HFFc6 (cell line): ENCODE data around the gene LOC101059915.

Experiments
- DNase-seq: peaks from one replicate; pipeline ENCODE4 v3.0.0-alpha.2; 2018
- H3K27ac Mint-ChIP-seq: 2 replicates; pipeline ENCODE4 v1.8.0; 2020; ENCODE audit warnings: mild to moderate bottlenecking, mixed read lengths
- H3K27me3 Mint-ChIP-seq: 2 replicates; pipeline ENCODE4 v1.8.0; 2021; ENCODE audit warnings: mild to moderate bottlenecking, moderate library complexity, mixed read lengths; ENCODE audit not compliant: insufficient read depth
- H3K36me3 Mint-ChIP-seq: 2 replicates; pipeline ENCODE4 v1.8.0; 2021; ENCODE audit warnings: low read depth, mixed read lengths
- H3K4me1 Mint-ChIP-seq: 2 replicates; pipeline ENCODE4 v1.8.0; 2020; ENCODE audit warnings: low read depth, mixed read lengths
- H3K4me3 Mint-ChIP-seq: 2 replicates; pipeline ENCODE4 v1.8.0; 2020; ENCODE audit warnings: mild to moderate bottlenecking, moderate library complexity, mixed read lengths
- H3K9me3 Mint-ChIP-seq: 2 replicates; pipeline ENCODE4 v1.8.0; 2020; ENCODE audit warnings: mild to moderate bottlenecking, mixed read lengths
- TF ChIP-seq, protein P1 (sequence below): fragments of 200-600 bp; sonication (generic); IDR thresholded peaks from 2 replicates; pipeline ENCODE4 v1.5.0; 2021; ENCODE audit warnings: antibody characterized with exemption, mild to moderate bottlenecking

The LOC101059915 gene

DNA sequence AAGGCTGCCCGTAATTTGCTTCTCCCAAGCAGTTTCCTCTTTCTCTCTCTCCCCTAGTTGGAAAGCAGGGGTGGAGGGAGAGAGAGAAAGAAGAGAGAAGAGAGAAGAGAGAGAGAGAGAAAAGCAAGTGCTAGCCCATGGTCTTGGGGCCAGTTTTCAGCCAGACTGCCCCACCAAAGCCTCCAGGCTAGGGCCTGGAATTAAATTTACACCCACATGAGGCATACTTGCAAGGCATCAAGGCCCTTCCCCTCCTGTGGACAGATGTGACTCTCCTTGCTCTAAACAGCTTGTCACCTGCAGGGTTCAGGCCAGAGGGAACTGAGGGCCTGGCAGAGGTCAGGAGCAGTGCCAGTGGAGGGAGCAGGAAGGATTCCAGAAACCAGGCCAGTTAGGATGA is 47.4 kb upstream of the LOC101059915 start:
- H3K27me3 Mint-ChIP-seq = peaks cover 3% of the 10 kb centered on the region
- H3K36me3 Mint-ChIP-seq = no peaks in the 10 kb centered on the region; the same call in 1 of the 2 replicates
- H3K4me3 Mint-ChIP-seq = no peak overlapping the region
- no peak for DNase-seq
- TF ChIP-seq, protein P1, sequence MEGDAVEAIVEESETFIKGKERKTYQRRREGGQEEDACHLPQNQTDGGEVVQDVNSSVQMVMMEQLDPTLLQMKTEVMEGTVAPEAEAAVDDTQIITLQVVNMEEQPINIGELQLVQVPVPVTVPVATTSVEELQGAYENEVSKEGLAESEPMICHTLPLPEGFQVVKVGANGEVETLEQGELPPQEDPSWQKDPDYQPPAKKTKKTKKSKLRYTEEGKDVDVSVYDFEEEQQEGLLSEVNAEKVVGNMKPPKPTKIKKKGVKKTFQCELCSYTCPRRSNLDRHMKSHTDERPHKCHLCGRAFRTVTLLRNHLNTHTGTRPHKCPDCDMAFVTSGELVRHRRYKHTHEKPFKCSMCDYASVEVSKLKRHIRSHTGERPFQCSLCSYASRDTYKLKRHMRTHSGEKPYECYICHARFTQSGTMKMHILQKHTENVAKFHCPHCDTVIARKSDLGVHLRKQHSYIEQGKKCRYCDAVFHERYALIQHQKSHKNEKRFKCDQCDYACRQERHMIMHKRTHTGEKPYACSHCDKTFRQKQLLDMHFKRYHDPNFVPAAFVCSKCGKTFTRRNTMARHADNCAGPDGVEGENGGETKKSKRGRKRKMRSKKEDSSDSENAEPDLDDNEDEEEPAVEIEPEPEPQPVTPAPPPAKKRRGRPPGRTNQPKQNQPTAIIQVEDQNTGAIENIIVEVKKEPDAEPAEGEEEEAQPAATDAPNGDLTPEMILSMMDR = no peak
- no peak overlapping the region for H3K27ac Mint-ChIP-seq
- H3K9me3 Mint-ChIP-seq = no peaks in the 10 kb centered on the region
- peaks cover 5% of the 10 kb centered on the region; the same call in 1 of the 2 replicates for H3K4me1 Mint-ChIP-seq

DNA sequence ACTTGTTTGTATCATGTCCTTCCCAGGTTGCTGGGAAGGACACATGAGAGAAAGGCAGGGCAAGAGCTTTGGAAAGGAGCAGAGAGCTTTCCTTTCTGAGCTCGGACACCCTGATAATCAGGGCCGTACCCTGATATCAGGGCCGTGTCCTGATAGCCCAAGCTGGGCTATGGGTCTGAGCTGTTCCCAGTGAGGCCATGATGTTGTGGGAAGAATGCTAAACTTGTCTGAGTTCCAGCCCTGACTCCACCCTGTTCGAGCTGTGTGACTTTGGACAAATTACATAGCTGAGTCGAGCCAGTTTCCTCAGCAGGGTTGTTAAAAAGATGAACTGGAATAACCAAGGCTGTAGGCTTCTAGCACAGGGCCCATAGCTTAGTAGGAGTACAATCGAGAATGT is 45.7 kb upstream of the LOC101059915 start:
- H3K36me3 Mint-ChIP-seq = no peaks in the 10 kb centered on the region
- no peak overlapping the region; the same call in 1 of the 2 replicates for H3K27ac Mint-ChIP-seq
- TF ChIP-seq, protein P1 = no peak
- H3K27me3 Mint-ChIP-seq = no peaks in the 10 kb centered on the region; the same call in 1 of the 2 replicates
- no peak overlapping the region for H3K4me3 Mint-ChIP-seq
- H3K9me3 Mint-ChIP-seq = no peaks in the 10 kb centered on the region
- H3K4me1 Mint-ChIP-seq = peaks cover 5% of the 10 kb centered on the region; the same call in 1 of the 2 replicates
- no peak for DNase-seq

DNA sequence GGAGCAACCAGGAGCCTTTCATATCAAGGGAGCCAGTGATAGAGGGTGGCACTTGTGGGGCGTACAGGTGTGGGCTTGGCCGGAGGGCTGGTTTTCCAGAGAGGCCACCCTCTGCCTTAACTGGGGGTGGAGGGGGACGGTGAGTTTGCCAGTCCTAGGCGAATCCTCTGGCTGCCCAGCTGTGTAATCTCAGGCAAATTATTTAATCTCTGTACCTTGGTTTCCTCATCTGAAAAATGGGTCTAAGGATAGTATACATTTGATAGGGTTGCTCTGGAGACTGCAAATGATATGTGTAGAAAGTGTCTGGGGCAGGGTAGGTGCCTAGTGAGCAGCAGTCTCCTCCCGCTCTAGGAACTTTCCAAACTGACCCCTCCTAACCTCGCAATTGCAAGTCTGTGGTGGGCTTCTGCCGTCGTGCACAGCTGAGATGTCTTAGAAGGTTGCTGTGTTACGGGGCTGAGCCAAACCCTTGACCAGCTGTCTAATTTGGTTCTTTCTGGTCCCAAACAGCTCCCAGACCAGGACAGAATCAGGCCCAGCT is 45.2 kb upstream of the LOC101059915 start:
- no peak overlapping the region; the same call in 1 of the 2 replicates for H3K27ac Mint-ChIP-seq
- TF ChIP-seq, protein P1 = no peak
- no peaks in the 10 kb centered on the region for H3K36me3 Mint-ChIP-seq
- DNase-seq = no peak
- peaks cover 5% of the 10 kb centered on the region; the same call in 1 of the 2 replicates for H3K4me1 Mint-ChIP-seq
- no peak overlapping the region for H3K4me3 Mint-ChIP-seq
- H3K27me3 Mint-ChIP-seq = no peaks in the 10 kb centered on the region; the same call in 1 of the 2 replicates
- H3K9me3 Mint-ChIP-seq = no peaks in the 10 kb centered on the region

DNA sequence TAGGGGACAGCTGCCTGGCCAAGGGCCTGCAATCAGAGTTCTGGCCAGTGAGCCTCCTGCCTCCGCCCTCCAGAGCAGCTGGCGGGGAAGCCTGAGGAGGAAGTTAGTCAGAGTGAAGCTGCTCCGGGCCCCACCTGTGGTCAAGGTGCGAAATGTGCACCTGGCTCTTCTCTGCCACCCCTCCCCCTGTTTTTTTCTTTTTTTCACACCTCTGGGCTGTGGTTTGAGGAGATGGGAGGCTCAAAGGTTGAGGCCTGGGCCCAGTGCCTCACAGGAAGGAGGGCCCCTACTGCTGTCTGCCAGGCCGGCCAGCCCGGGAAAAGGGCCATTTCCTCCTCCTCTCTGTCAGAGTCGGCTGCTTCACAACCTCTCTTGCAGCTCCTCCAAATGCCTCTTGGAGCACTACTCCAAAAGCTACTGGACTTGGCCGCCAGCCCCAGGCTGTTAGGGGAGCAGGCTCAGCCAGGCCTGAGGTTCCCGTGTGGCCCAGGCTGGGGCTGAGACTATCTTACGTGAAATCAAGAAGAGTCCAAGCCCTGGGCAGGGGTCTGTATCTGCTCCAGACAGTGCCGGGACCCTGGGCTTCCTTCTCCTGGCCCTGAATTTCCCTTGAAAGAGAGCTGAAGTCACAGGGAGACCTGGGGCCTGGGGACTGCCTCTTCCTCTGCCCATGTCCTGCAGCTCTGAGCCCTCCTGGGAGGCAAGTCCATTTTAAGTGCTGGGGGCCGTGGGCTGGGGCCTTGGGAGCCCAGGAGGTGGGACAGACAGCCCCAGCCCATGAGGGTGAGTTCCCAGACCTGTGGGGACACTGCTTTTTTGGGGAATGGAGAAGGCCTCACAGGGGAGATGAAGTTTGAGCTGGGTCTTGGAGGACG is 44.5 kb upstream of the LOC101059915 start:
- H3K27me3 Mint-ChIP-seq = no peaks in the 10 kb centered on the region; the same call in 1 of the 2 replicates
- no peak overlapping the region for H3K4me3 Mint-ChIP-seq
- DNase-seq = no peak
- H3K27ac Mint-ChIP-seq = no peak overlapping the region
- TF ChIP-seq, protein P1 = no peak
- no peaks in the 10 kb centered on the region for H3K9me3 Mint-ChIP-seq
- H3K36me3 Mint-ChIP-seq = no peaks in the 10 kb centered on the region
- H3K4me1 Mint-ChIP-seq = peaks cover 5% of the 10 kb centered on the region; the same call in 1 of the 2 replicates

DNA sequence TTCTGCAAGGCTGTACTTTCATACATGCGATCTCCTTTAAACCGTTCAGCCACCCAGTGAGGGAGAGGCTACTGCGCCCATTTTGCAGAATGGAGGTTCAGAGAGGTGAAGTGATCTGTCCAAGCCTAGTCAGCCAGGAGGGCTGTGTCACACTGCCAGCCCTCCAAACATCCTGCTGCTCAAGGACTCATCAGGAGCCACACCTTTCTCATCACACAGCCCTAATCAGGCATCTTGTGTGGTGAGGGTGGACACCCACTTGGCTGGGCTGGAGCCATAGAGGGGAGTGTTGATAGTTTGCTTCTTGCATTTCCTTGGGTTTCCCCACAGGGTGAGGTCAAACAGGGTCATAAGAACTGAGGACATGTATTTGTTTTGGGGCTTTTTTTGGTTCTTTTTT is 43.6 kb upstream of the LOC101059915 start:
- TF ChIP-seq, protein P1 = no peak
- Mint-ChIP-seq H3K36me3 (no peaks in the 10 kb centered on the region), H3K27ac (no peak overlapping the region), H3K4me3 (no peak overlapping the region), H3K9me3 (no peaks in the 10 kb centered on the region), H3K27me3 (no peaks in the 10 kb centered on the region; the same call in 1 of the 2 replicates), H3K4me1 (peaks cover 5% of the 10 kb centered on the region; the same call in 1 of the 2 replicates)
- DNase-seq = no peak
